ENCODE data around the gene TIMM23.
"Not testable (repeated sequence)": the region's sequence is repeated elsewhere in the genome, so short reads cannot be mapped to it uniquely, and the experiment has no call there.

The TIMM23 gene

DNA sequence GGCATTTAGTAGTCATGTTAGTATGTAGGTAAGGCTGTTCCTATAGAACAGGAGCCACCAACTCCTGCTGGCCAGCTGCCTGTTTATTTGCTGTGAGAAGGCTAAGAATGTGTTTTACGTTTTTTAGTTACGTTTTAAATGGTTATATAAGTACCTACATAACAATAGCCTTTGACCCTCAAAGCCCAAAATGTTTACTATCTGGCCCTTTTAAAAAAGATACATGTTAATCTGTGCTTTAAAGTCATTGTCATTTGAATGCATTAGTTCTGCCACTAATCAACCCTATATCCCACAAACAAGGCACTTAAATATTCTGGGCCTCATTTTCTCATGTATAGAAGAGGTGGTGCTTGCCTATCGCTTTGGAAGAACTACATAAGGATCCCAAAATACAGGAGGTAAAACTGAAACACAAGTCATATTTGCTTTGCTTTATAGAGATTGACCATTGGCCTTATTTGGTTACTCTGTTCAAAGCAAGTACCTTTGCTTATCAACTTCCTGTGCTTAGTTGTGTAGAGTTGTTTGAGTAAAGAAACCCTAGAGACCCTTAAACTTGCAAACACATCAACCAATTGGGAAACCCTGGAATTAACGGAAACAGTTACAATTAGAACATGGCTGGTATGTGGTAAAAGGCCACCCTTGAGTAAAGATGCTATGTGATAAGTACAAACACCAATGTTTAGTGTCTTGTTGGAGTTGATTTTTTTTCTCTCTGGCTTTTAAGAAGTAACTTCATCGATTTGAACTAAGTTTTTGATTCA, 25.9 kb downstream of the TIMM23 start:
- Histone ChIP-seq H3K36me3 (ENCODE audit: control insufficient read depth, insufficient read depth, low read length) (peaks cover 4% of the 10 kb centered on the region), H3K9ac (ENCODE audit: low read length) (no peak overlapping the region)
- no CpG with 5 or more reads among the region's 5 CpGs for WGBS (ENCODE audit: extremely low coverage, insufficient coverage, low lambda C conversion rate)

DNA sequence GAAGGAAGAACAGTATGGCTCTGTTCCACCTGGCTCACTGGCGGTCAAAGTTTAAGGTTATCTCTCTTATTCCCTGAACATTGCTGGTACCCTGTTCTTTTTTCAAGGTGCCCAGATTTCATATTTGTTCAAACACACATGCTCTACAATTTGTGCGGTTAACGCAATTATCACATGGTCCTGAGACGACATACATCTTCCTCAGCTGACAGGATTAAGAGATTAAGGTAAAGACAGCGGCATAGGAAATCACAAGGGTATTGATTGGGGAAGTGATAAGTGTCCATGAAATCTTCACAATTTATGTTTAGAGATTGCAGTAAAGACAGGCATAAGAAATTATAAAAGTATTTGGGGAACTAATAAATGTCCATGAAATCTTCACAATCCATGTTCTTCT, 27.7 kb downstream of the TIMM23 start:
- not testable (repeated sequence) for H2AK5ac ChIP-seq (ENCODE audit: low read length); H3K4me1 ChIP-seq (ENCODE audit: control insufficient read depth, low read depth, low read length); H2BK120ac ChIP-seq (ENCODE audit: low read depth, low read length); H2BK15ac ChIP-seq (replicated peaks; ENCODE audit: low read depth); H3K36me3 ChIP-seq (ENCODE audit: control insufficient read depth, insufficient read depth, low read length); H3K4me3 ChIP-seq (ENCODE audit: low read length); H3K18ac ChIP-seq (ENCODE audit: low read length); H3K79me1 ChIP-seq (ENCODE audit: low read length); H3K27ac ChIP-seq (ENCODE audit: low read depth, low read length); H2BK5ac ChIP-seq (ENCODE audit: low read length); H3K4ac ChIP-seq (ENCODE audit: low read depth, low read length); DNase-seq; H3K56ac ChIP-seq (ENCODE audit: low read length); H4K8ac ChIP-seq (ENCODE audit: low read depth, low read length); H4K5ac ChIP-seq (ENCODE audit: low read length); H3K4me2 ChIP-seq (ENCODE audit: low read length); H3K23ac ChIP-seq (ENCODE audit: low read length); H3K27me3 ChIP-seq (ENCODE audit: insufficient read depth, low read length, poor library complexity); H3K79me2 ChIP-seq (ENCODE audit: control insufficient read depth, insufficient read depth, low read length); H3K9ac ChIP-seq (ENCODE audit: low read length)
- WGBS (ENCODE audit: extremely low coverage, insufficient coverage, low lambda C conversion rate): no CpG with 5 or more reads among the region's 5 CpGs

More for the DNA sequence above, 25.9 kb downstream of the TIMM23 start:
- H2BK120ac ChIP-seq (ENCODE audit: low read depth, low read length): no peak overlapping the region
- no peaks in the 10 kb centered on the region for H3K79me2 ChIP-seq (ENCODE audit: control insufficient read depth, insufficient read depth, low read length)
- no peak for DNase-seq
- H2AK5ac ChIP-seq (ENCODE audit: low read length): no peak overlapping the region
- no peak overlapping the region for H3K27ac ChIP-seq (ENCODE audit: low read depth, low read length)
- H3K4me1 ChIP-seq (ENCODE audit: control insufficient read depth, low read depth, low read length): no peaks in the 10 kb centered on the region
- no peak overlapping the region for H3K56ac ChIP-seq (ENCODE audit: low read length)
- no peak overlapping the region for H4K8ac ChIP-seq (ENCODE audit: low read depth, low read length)
- no peak overlapping the region for H3K4ac ChIP-seq (ENCODE audit: low read depth, low read length)
- H2BK5ac ChIP-seq (ENCODE audit: low read length): no peak overlapping the region
- H3K4me2 ChIP-seq (ENCODE audit: low read length): no peak overlapping the region
- H3K27me3 ChIP-seq (ENCODE audit: insufficient read depth, low read length, poor library complexity): no peaks in the 10 kb centered on the region
- H4K5ac ChIP-seq (ENCODE audit: low read length): no peak overlapping the region
- H3K18ac ChIP-seq (ENCODE audit: low read length): no peak overlapping the region
- H3K23ac ChIP-seq (ENCODE audit: low read length): no peak overlapping the region
- no peak overlapping the region for H3K4me3 ChIP-seq (ENCODE audit: low read length)
- no peaks in the 10 kb centered on the region for H3K79me1 ChIP-seq (ENCODE audit: low read length)
- no peak overlapping the region for H2BK15ac ChIP-seq (replicated peaks; ENCODE audit: low read depth)

DNA sequence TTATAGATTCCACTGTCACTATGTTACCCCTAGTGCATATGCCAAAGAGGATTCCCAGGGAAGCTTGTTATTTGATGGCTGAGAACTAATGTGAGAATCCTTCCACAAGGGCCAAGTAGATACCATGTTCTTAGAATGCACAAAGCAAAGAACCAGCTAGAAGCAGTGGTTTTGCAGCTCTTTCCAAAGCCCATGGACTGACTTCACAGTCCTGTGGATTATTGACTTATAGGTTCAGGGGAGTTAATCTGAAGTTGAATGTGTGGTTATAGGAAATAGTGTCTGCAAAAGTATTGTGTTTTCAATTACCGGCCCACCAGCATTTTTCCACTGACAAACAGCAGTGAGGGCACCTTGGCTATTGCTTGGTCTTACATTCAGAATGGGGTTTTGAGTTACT, 28.2 kb downstream of the TIMM23 start:
- no peaks in the 10 kb centered on the region for H3K27me3 ChIP-seq (ENCODE audit: insufficient read depth, low read length, poor library complexity)
- H3K79me2 ChIP-seq (ENCODE audit: control insufficient read depth, insufficient read depth, low read length): no peaks in the 10 kb centered on the region
- no peak overlapping the region for H3K23ac ChIP-seq (ENCODE audit: low read length)
- no peak overlapping the region for H3K4me3 ChIP-seq (ENCODE audit: low read length)
- no peak overlapping the region for H2BK15ac ChIP-seq (replicated peaks; ENCODE audit: low read depth)
- no peak for DNase-seq
- no peak overlapping the region for H2BK5ac ChIP-seq (ENCODE audit: low read length)
- H3K18ac ChIP-seq (ENCODE audit: low read length): no peak overlapping the region
- no peak overlapping the region for H3K27ac ChIP-seq (ENCODE audit: low read depth, low read length)
- no peak overlapping the region for H2AK5ac ChIP-seq (ENCODE audit: low read length)
- H3K79me1 ChIP-seq (ENCODE audit: low read length): peaks cover 1% of the 10 kb centered on the region
- no peak overlapping the region for H3K4ac ChIP-seq (ENCODE audit: low read depth, low read length)
- H4K5ac ChIP-seq (ENCODE audit: low read length): no peak overlapping the region
- H4K8ac ChIP-seq (ENCODE audit: low read depth, low read length): no peak overlapping the region
- H3K4me1 ChIP-seq (ENCODE audit: control insufficient read depth, low read depth, low read length): no peaks in the 10 kb centered on the region
- H2BK120ac ChIP-seq (ENCODE audit: low read depth, low read length): no peak overlapping the region
- H3K9ac ChIP-seq (ENCODE audit: low read length): no peak overlapping the region
- no peak overlapping the region for H3K4me2 ChIP-seq (ENCODE audit: low read length)
- H3K56ac ChIP-seq (ENCODE audit: low read length): no peak overlapping the region
- WGBS (ENCODE audit: extremely low coverage, insufficient coverage, low lambda C conversion rate): no CpG with 5 or more reads among the region's 1 CpG
- H3K36me3 ChIP-seq (ENCODE audit: control insufficient read depth, insufficient read depth, low read length): peaks cover 4% of the 10 kb centered on the region

DNA sequence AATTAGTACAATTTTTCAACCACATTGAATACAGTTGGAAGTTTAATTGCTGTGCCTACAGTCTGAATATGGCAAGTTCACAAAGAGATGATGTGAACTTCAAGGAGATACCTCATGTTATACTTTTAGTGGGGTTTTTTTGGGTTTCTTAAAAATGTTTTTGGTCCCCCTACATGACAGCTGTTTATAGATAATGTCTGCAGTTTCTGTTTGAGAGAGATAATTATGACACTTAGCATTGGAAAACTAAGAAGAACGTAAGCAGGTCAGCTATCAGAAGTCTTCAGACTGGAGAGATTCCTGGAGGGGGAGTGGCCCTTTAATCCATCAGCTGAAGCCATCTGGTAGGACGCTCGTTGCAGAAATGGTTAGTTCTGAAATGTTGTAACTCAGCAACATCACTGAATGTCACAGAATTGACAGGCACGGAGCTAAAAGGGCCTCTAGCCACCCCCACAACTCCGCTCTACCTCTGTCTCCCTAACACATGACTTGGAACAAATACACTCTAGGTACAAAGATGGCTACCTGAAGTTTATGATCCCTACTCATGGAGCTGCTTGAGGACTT, 29.0 kb downstream of the TIMM23 start:
- Histone ChIP-seq H2BK15ac (replicated peaks; ENCODE audit: low read depth) (no peak overlapping the region), H3K9ac (ENCODE audit: low read length) (no peak overlapping the region), H3K79me1 (ENCODE audit: low read length) (peaks cover 1% of the 10 kb centered on the region), H3K23ac (ENCODE audit: low read length) (no peak overlapping the region), H2BK120ac (ENCODE audit: low read depth, low read length) (no peak overlapping the region), H4K5ac (ENCODE audit: low read length) (no peak overlapping the region), H3K4me2 (ENCODE audit: low read length) (no peak overlapping the region), H3K27ac (ENCODE audit: low read depth, low read length) (no peak overlapping the region), H3K56ac (ENCODE audit: low read length) (no peak overlapping the region), H2AK5ac (ENCODE audit: low read length) (no peak overlapping the region), H2BK5ac (ENCODE audit: low read length) (no peak overlapping the region), H3K18ac (ENCODE audit: low read length) (no peak overlapping the region), H3K4me3 (ENCODE audit: low read length) (no peak overlapping the region), H3K36me3 (ENCODE audit: control insufficient read depth, insufficient read depth, low read length) (peaks cover 7% of the 10 kb centered on the region), H3K79me2 (ENCODE audit: control insufficient read depth, insufficient read depth, low read length) (no peaks in the 10 kb centered on the region), H3K27me3 (ENCODE audit: insufficient read depth, low read length, poor library complexity) (no peaks in the 10 kb centered on the region), H3K4ac (ENCODE audit: low read depth, low read length) (no peak overlapping the region), H4K8ac (ENCODE audit: low read depth, low read length) (no peak overlapping the region), H3K4me1 (ENCODE audit: control insufficient read depth, low read depth, low read length) (no peaks in the 10 kb centered on the region)
- no peak for DNase-seq
- no CpG with 5 or more reads among the region's 5 CpGs for WGBS (ENCODE audit: extremely low coverage, insufficient coverage, low lambda C conversion rate)

DNA sequence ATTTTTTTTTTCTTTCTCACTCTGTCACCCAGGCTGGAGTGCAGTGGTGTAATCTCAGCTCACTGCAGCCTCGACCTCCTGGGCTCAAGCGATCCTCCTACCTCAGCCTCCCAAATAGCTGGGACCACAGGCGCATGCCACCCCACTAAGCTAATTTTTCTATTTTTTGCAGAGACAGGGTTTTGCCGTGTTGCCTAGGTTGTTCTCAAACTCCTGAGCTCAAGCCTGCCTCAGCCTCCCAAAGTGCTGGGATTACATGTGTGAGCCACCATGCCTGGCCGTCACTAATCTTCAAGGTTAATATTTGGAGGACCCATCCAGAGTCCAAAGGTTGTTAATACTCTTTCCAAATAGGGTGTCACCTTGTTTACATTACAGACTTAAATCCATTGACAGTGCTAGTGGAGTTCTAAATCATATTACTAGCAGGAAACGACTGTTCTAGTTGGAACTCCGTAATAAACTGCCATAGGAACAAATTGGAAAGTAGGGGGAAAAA, 29.9 kb downstream of the TIMM23 start:
- H3K27me3 ChIP-seq (ENCODE audit: insufficient read depth, low read length, poor library complexity); H3K4me3 ChIP-seq (ENCODE audit: low read length); H3K4me2 ChIP-seq (ENCODE audit: low read length); H3K9ac ChIP-seq (ENCODE audit: low read length); H3K36me3 ChIP-seq (ENCODE audit: control insufficient read depth, insufficient read depth, low read length); H3K18ac ChIP-seq (ENCODE audit: low read length); H3K4me1 ChIP-seq (ENCODE audit: control insufficient read depth, low read depth, low read length); DNase-seq; H2AK5ac ChIP-seq (ENCODE audit: low read length); H4K5ac ChIP-seq (ENCODE audit: low read length); H3K56ac ChIP-seq (ENCODE audit: low read length); H2BK120ac ChIP-seq (ENCODE audit: low read depth, low read length); H3K79me1 ChIP-seq (ENCODE audit: low read length); H4K8ac ChIP-seq (ENCODE audit: low read depth, low read length); H3K27ac ChIP-seq (ENCODE audit: low read depth, low read length); H2BK5ac ChIP-seq (ENCODE audit: low read length); H3K23ac ChIP-seq (ENCODE audit: low read length); H3K79me2 ChIP-seq (ENCODE audit: control insufficient read depth, insufficient read depth, low read length); H3K4ac ChIP-seq (ENCODE audit: low read depth, low read length); H2BK15ac ChIP-seq (replicated peaks; ENCODE audit: low read depth): not testable (repeated sequence)
- no CpG with 5 or more reads among the region's 7 CpGs for WGBS (ENCODE audit: extremely low coverage, insufficient coverage, low lambda C conversion rate)
